Stimulated activated CD4-positive, alpha-beta T cell treated with anti-CD3 and anti-CD28 coated beads, Interleukin-4, amount 100 ng/mL, for 48 hours (primary cell): ENCODE results near the gene CABP4.

Experiments
- DNase-seq, 2 donors: peaks; one replicate each; pipeline ENCODE4 v3.0.0-alpha.2; 2020; ENCODE audit warnings: low read depth in 2 of 2

The CABP4 gene

GRCh38 chr11:67455054-67455453 lies at the start of gene CABP4:
CABP4 (plus strand) TSS chr11:67455354; CDS start chr11:67455424, 70 bp downstream.
- no peak for DNase-seq

GRCh38 chr11:67405688-67406339 lies 49.3 kb upstream of the CABP4 start:
- no peak for DNase-seq

GRCh38 chr11:67406420-67406968 lies 48.7 kb upstream of the CABP4 start:
- no peak for DNase-seq

- no peak for DNase-seq
Observed at GRCh38 chr11:67406969-67407687, 48.0 kb upstream of the CABP4 start.

GRCh38 chr11:67407688-67408163 lies 47.4 kb upstream of the CABP4 start:
- DNase-seq = no peak

- DNase-seq = no peak
Observed at GRCh38 chr11:67408437-67409200, 46.5 kb upstream of the CABP4 start.

- no peak for DNase-seq
Observed at GRCh38 chr11:67409261-67409666, 45.9 kb upstream of the CABP4 start.

- no peak for DNase-seq
Observed at GRCh38 chr11:67409781-67410368, 45.3 kb upstream of the CABP4 start.

- no peak for DNase-seq
Observed at GRCh38 chr11:67410369-67410831, 44.8 kb upstream of the CABP4 start.

- no peak for DNase-seq
Observed at GRCh38 chr11:67410984-67411784, 44.0 kb upstream of the CABP4 start.

GRCh38 chr11:67411785-67412152 lies 43.4 kb upstream of the CABP4 start:
- no peak for DNase-seq

- no peak for DNase-seq
Observed at GRCh38 chr11:67412495-67413179, 42.5 kb upstream of the CABP4 start.

- DNase-seq = no peak
Observed at GRCh38 chr11:67413266-67413849, 41.8 kb upstream of the CABP4 start.

- DNase-seq = no peak
Observed at GRCh38 chr11:67415501-67416304, 39.5 kb upstream of the CABP4 start, which contains the start of gene CARNS1. CARNS1 (plus strand) TSS chr11:67415678; CDS start chr11:67416200, 522 bp downstream.

GRCh38 chr11:67416416-67417335 lies 38.5 kb upstream of the CABP4 start:
- DNase-seq = no peak

GRCh38 chr11:67417425-67417824 lies 37.7 kb upstream of the CABP4 start:
- DNase-seq = no peak

GRCh38 chr11:67418476-67419281 lies 36.5 kb upstream of the CABP4 start:
- DNase-seq = no peak
